Measurements from ENCODE around the gene MACROD2.

Gene MACROD2

DNA sequence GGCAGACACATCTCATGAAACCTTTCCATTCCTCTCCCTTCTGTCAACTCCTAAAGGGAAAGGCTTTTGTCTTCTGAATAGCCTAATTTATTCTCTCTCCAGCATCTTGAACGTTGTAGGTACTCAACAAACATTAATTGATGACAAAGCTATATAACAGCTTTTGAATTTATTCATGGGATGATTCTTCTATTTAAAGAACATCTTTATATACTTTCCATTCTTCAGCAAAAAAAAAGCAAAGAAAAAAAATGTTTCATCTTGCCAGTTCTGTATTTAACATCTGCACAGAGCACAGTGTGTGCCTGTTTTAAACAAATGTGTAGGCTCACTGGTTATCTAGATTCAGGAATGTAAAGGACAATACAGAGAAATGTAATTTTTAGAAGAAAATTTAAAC lies 1929.2 kb downstream of the MACROD2 start:
- ATAC-seq: no peak
- TF ChIP-seq ZFP30 (CRISPR knock-in tag; IDR thresholded peaks at IDR 0.05) (no peak), SNAI2 (CRISPR knock-in tag; IDR thresholded peaks at IDR 0.05) (no peak), ARNTL (CRISPR knock-in tag; IDR thresholded peaks at IDR 0.05; ENCODE audit: borderline replicate concordance, low read depth) (no peak), ZNF8 (CRISPR knock-in tag; IDR thresholded peaks at IDR 0.05) (no peak), PPARA (CRISPR knock-in tag; IDR thresholded peaks at IDR 0.05; ENCODE audit: borderline replicate concordance) (no peak), RARB (CRISPR knock-in tag; IDR thresholded peaks at IDR 0.05) (no peak), ZFP3 (CRISPR knock-in tag; IDR thresholded peaks at IDR 0.05) (no peak)
- TF ChIP-seq, protein P1, sequence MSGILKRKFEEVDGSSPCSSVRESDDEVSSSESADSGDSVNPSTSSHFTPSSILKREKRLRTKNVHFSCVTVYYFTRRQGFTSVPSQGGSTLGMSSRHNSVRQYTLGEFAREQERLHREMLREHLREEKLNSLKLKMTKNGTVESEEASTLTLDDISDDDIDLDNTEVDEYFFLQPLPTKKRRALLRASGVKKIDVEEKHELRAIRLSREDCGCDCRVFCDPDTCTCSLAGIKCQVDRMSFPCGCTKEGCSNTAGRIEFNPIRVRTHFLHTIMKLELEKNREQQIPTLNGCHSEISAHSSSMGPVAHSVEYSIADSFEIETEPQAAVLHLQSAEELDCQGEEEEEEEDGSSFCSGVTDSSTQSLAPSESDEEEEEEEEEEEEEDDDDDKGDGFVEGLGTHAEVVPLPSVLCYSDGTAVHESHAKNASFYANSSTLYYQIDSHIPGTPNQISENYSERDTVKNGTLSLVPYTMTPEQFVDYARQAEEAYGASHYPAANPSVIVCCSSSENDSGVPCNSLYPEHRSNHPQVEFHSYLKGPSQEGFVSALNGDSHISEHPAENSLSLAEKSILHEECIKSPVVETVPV (CRISPR knock-in tag; IDR thresholded peaks at IDR 0.05): no peak

DNA sequence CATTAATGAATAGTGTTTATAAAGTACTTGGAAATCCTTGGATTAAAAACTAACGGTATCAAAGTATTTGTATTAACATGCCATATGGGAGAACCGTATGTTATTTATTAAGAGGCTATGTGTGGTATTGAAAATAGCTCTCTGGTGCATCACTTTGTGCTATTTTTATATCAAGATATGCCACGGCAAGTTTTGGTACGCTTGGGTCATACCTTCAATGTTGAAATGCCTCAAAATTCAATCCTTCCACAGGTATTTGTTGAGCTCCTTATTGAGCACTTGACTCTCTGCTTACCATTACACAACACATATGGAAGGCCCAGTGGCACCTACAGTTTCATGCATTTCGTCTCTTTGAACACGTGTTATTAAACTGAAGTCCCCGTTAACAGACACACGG lies 1930.1 kb downstream of the MACROD2 start:
- no peak for ATAC-seq
- TF ChIP-seq, protein P2, sequence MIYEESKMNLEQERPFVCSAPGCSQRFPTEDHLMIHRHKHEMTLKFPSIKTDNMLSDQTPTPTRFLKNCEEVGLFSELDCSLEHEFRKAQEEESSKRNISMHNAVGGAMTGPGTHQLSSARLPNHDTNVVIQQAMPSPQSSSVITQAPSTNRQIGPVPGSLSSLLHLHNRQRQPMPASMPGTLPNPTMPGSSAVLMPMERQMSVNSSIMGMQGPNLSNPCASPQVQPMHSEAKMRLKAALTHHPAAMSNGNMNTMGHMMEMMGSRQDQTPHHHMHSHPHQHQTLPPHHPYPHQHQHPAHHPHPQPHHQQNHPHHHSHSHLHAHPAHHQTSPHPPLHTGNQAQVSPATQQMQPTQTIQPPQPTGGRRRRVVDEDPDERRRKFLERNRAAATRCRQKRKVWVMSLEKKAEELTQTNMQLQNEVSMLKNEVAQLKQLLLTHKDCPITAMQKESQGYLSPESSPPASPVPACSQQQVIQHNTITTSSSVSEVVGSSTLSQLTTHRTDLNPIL (CRISPR knock-in tag; IDR thresholded peaks at IDR 0.05; ENCODE audit: low read depth): no peak
- TF ChIP-seq GLIS3 (CRISPR knock-in tag; IDR thresholded peaks at IDR 0.05) (no peak), ZC3H10 (CRISPR knock-in tag; IDR thresholded peaks at IDR 0.05) (no peak), TOX (CRISPR knock-in tag; IDR thresholded peaks at IDR 0.05; ENCODE audit: borderline replicate concordance) (no peak), OSR1 (CRISPR knock-in tag; IDR thresholded peaks at IDR 0.05) (no peak), PPARA (CRISPR knock-in tag; IDR thresholded peaks at IDR 0.05; ENCODE audit: borderline replicate concordance) (no peak), ARNTL (CRISPR knock-in tag; IDR thresholded peaks at IDR 0.05; ENCODE audit: borderline replicate concordance, low read depth) (no peak), ESRRG (CRISPR knock-in tag; IDR thresholded peaks at IDR 0.05) (no peak), ZNF8 (CRISPR knock-in tag; IDR thresholded peaks at IDR 0.05) (no peak), ISL1 (CRISPR knock-in tag; IDR thresholded peaks at IDR 0.05) (no peak), SNAI2 (CRISPR knock-in tag; IDR thresholded peaks at IDR 0.05) (no peak), ZNF565 (CRISPR knock-in tag; conservative IDR thresholded peaks at IDR 0.05; ENCODE audit: low read depth) (no peak), CSDC2 (CRISPR knock-in tag; IDR thresholded peaks at IDR 0.05) (no peak), ZFP30 (CRISPR knock-in tag; IDR thresholded peaks at IDR 0.05) (no peak), BACH2 (CRISPR knock-in tag; IDR thresholded peaks at IDR 0.05; ENCODE audit: borderline replicate concordance) (no peak)
- TF ChIP-seq, protein P3, sequence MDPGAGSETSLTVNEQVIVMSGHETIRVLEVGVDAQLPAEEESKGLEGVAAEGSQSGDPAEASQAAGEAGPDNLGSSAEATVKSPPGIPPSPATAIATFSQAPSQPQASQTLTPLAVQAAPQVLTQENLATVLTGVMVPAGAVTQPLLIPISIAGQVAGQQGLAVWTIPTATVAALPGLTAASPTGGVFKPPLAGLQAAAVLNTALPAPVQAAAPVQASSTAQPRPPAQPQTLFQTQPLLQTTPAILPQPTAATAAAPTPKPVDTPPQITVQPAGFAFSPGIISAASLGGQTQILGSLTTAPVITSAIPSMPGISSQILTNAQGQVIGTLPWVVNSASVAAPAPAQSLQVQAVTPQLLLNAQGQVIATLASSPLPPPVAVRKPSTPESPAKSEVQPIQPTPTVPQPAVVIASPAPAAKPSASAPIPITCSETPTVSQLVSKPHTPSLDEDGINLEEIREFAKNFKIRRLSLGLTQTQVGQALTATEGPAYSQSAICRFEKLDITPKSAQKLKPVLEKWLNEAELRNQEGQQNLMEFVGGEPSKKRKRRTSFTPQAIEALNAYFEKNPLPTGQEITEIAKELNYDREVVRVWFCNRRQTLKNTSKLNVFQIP (CRISPR knock-in tag; IDR thresholded peaks at IDR 0.05; ENCODE audit: borderline replicate concordance, low read depth): no peak
- TF ChIP-seq, protein P1 (CRISPR knock-in tag; IDR thresholded peaks at IDR 0.05): no peak
- TF ChIP-seq, protein P4, sequence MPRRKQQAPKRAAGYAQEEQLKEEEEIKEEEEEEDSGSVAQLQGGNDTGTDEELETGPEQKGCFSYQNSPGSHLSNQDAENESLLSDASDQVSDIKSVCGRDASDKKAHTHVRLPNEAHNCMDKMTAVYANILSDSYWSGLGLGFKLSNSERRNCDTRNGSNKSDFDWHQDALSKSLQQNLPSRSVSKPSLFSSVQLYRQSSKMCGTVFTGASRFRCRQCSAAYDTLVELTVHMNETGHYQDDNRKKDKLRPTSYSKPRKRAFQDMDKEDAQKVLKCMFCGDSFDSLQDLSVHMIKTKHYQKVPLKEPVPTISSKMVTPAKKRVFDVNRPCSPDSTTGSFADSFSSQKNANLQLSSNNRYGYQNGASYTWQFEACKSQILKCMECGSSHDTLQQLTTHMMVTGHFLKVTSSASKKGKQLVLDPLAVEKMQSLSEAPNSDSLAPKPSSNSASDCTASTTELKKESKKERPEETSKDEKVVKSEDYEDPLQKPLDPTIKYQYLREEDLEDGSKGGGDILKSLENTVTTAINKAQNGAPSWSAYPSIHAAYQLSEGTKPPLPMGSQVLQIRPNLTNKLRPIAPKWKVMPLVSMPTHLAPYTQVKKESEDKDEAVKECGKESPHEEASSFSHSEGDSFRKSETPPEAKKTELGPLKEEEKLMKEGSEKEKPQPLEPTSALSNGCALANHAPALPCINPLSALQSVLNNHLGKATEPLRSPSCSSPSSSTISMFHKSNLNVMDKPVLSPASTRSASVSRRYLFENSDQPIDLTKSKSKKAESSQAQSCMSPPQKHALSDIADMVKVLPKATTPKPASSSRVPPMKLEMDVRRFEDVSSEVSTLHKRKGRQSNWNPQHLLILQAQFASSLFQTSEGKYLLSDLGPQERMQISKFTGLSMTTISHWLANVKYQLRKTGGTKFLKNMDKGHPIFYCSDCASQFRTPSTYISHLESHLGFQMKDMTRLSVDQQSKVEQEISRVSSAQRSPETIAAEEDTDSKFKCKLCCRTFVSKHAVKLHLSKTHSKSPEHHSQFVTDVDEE (CRISPR knock-in tag; IDR thresholded peaks at IDR 0.05): no peak
- TF ChIP-seq, protein P5, sequence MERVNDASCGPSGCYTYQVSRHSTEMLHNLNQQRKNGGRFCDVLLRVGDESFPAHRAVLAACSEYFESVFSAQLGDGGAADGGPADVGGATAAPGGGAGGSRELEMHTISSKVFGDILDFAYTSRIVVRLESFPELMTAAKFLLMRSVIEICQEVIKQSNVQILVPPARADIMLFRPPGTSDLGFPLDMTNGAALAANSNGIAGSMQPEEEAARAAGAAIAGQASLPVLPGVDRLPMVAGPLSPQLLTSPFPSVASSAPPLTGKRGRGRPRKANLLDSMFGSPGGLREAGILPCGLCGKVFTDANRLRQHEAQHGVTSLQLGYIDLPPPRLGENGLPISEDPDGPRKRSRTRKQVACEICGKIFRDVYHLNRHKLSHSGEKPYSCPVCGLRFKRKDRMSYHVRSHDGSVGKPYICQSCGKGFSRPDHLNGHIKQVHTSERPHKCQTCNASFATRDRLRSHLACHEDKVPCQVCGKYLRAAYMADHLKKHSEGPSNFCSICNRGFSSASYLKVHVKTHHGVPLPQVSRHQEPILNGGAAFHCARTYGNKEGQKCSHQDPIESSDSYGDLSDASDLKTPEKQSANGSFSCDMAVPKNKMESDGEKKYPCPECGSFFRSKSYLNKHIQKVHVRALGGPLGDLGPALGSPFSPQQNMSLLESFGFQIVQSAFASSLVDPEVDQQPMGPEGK (CRISPR knock-in tag; IDR thresholded peaks at IDR 0.05; ENCODE audit: borderline replicate concordance): no peak
